MV-4-11 (cell line): Measurements from ENCODE around the gene TAF13.
A peak's percentile ranks its signal among the peaks of the same experiment; 100 is the strongest.
"Not testable (repeated sequence)": the region's sequence is repeated elsewhere in the genome, so short reads cannot be mapped to it uniquely, and the experiment has no call there.

Experiments
- DNase-seq: peaks from one replicate; lab custom pipeline; 2025; lab: John Stamatoyannopoulos, UW

TAF13 gene

DNA sequence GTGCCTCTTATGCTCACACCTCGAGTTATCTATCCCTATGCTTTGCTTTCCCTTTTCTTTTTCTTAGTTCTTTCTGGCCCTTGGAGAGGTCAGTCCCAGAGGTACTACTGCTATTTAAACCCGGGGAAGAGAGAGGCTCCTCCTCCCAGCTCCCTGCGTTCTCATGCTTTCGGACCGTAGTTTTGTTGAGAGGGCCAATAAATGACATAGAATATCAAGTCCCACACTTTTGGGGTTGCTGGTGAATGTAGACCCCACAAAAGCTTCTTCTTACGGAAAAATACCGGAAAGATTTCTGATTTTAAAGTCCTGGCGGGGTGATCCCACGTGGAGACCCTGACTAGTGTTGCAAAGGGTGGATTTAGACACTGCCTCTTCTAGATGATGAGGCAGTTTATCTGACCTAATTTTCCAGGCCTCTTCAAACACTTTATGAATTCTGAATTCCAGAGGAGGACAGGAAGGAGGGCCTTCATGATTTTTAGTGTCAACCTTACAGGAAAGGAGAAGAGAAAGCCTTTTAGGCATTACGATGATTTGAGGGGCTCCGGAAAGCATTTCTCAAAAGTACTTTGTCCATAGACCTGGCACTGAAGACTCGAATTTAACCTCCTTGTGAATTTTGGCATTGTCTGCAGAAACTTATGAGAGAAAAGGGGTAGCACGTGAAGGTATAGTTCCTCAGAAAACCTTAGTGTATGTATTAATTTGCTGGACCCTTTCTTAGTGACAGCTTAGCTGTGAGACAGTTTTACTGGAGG is 15.5 kb upstream of the TAF13 start:
- peak; percentile 43 for DNase-seq

- peak; percentile 92 for DNase-seq
Observed at GRCh38 chr1:109090196-109091077, 14.6 kb upstream of the TAF13 start, which contains the start of gene TMEM167B. Gene TMEM167B (plus strand): TSS chr1:109090764. CDS start chr1:109090873, 109 bp downstream.

- DNase-seq, result peak; percentile 34
Observed at GRCh38 chr1:109089242-109090015, 13.6 kb upstream of the TAF13 start.

DNA sequence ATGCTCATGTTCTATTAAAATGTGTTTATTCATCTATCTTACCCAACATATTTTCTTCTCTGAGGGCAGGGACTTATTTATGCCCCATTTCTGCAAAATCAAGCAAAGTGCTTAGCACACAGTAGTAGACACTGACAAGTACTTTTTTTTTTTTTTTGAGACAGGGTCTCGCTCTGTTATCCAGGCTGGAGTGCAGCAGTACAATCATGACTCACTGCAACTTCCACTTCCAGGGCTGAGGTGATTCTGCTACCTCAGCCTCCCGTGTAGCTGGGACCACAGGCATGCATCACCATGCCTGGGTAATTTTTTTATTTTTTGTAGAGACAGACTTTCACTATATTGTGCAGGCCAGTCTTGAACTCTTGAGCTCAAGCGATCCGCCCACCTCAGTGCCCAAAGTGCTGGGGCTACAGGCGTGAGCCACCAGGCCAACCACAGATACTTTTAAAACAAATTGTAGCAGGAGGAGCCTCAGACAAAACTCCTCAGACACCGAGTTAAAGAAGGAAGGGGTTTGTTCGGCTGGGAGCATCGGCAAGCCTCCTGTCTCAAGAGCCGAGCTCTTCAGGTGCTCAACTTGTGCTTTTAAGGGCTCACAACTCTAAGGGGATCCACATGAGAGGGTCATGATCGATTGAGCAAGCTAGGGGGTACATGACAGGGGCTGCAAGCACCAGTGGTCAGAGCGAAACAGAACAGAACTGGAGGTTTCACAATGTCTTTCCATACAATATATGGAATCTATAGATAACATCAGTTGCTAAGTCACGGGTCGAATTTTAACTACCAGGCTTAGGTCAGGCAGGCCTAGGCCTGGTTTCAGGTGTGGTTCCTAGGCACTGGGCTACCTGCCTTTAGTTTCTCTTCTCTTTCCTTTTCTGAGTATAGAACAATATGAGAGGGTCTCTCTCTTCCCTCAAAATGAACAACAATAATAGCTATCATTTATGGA is 9.0 kb upstream of the TAF13 start:
- DNase-seq, result peak; percentile 23

DNA sequence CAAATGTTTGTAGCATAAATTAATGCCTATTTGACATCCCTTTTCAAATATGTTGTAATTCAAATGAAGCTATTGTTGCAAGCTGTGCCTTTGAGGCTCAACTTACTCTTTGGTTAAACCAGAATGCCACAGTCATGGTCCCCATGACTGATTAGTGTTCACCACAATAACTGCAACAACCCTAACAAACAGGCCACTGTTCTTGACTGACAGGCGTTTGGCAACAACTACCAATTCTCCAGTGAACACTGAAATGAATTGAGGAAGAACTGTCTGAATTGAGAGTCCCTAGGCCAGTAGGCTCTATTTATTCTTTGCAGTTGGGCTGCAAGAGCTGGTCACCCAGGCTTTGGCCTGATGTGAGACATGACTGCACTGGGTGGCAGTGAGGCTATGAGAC is 8.1 kb upstream of the TAF13 start:
- peak; percentile 92 for DNase-seq

- no peak for DNase-seq
Observed at GRCh38 chr1:109083501-109083900, 7.7 kb upstream of the TAF13 start.

DNA sequence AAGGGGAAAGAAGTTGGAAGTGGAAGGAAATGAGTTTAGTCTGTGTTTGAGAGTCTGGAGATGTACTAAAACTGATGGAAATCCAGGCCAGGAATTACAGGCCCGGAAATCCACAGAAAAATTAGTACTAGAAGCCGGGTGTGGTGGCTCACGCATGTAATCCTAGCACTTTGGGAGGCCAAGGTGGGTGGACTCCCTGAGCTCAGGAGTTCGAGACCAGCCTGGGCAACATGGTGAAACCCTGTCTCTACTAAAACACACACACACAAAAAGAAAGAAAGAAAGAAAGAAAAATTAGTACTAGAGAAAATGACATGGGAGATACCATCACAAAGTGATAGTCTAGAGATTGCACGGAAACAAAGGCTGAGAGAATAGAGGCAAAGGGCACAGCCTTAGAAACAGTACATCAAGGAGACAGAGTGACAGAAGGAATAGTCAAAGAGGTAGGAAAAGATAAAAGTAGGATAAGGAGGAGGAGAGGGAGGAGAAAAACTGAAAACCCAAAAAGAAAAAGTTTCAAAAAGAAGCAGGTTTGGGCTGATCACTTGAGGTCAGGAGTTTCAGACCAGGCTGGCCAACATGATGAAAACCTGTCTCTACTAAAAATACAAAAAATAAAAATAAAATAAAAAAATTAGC is 4.8 kb upstream of the TAF13 start:
- no peak for DNase-seq

- no peak for DNase-seq
Observed at GRCh38 chr1:109079240-109079622, 3.4 kb upstream of the TAF13 start.

GRCh38 chr1:109078317-109078716 is 2.5 kb upstream of the TAF13 start:
- peak; percentile 41 for DNase-seq

- DNase-seq, result no peak
Observed at GRCh38 chr1:109069294-109069693, 6.5 kb downstream of the TAF13 start.

DNA sequence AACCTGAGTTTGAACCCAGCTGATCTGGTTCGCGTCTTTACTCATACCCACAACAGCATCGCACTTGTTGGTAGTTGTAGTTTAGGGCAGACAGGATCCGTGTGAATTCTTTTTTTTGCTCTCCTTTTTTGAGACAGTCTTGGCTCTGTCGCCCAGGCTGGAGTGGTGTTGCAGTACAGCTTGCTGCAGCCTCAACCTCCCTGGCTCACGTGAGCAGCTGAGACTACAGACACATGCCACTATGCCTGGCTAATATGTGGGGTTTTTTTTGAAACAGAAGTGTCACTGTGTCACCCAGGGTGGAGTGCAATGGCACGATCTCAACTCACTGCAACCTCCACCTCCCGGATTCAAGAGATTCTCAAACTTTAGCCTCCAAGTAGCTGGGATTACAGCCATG is 7.9 kb downstream of the TAF13 start:
- DNase-seq, result no peak

DNA sequence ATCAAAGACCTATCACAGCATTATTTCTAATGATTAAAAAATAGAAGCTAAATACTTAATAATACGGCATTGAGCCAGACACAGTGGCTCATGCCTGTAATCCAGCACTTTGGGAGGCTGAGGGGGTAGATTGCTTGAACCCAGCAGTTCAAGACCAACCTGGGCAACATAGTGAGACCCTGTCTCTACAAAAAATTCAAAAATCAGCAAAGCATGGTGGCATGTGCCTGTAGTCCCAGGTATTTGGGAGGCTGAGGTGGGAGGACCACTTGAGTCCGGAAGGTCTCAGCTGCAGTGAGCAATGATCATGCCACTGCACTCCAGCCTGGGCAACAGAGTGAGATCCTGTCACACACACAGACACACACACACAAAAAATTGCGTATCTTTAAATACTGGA is 10.7 kb downstream of the TAF13 start:
- no peak for DNase-seq

GRCh38 chr1:109061183-109061582 is 14.6 kb downstream of the TAF13 start:
- DNase-seq, result no peak

DNA sequence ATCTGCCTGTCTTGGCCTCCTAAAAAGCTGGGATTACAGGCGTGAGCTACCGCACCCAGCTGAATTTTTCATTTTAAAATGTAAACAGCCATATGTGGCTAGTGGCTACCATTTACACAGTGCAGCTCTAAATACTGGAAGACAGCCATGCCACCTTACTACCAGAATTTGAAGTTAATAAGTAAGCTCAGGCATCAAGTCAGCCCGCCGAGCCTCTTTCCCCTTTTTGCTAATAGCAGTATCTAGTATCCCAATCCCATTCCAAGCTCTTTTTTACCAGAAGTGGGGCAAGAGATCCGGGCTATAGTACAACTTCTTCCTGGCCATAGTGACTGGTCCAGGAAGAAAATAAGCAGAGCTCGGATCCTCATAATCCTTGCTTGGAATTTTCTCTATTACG is 15.1 kb downstream of the TAF13 start:
- DNase-seq, result no peak

GRCh38 chr1:109059026-109059425 is 16.8 kb downstream of the TAF13 start:
- no peak for DNase-seq

DNA sequence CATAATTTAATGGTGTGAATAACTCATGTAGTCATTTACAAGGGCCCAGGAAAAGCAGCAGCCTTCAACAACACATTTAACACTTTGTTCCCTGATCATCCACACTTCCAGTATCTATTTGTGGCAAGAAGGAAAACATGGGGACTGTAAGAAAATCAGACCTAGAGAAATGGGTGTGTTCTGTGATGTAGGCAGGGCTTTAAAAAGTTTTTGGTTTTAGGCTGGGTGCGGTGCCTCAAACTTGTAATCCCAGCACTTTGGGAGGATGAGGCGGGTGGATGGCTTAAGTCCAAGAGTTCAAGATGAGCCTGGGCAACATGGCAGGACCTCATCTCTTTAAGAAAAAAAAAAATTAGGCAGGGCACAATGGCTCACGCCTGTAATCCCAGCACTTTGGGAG is 19.7 kb downstream of the TAF13 start:
- no peak for DNase-seq

DNA sequence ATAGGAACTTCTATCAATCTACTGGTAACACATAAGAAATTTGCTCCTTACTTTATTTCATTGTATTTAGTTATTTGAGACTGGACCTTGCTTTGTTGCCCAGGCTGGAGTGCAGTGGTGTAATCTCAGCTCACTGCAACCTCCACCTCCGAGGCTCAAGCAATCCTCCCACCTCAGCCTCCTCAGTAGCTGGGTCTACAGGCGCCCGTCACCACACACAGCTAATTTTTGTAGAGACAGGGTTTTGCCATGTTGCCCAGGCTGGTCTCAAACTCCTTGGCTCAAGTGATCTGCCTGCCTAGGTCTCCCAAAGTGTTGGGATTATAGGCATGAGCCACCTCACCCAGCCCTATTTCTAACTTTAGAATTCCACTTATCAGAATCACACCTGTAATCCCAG is 23.7 kb downstream of the TAF13 start:
- not testable (repeated sequence) for DNase-seq

DNA sequence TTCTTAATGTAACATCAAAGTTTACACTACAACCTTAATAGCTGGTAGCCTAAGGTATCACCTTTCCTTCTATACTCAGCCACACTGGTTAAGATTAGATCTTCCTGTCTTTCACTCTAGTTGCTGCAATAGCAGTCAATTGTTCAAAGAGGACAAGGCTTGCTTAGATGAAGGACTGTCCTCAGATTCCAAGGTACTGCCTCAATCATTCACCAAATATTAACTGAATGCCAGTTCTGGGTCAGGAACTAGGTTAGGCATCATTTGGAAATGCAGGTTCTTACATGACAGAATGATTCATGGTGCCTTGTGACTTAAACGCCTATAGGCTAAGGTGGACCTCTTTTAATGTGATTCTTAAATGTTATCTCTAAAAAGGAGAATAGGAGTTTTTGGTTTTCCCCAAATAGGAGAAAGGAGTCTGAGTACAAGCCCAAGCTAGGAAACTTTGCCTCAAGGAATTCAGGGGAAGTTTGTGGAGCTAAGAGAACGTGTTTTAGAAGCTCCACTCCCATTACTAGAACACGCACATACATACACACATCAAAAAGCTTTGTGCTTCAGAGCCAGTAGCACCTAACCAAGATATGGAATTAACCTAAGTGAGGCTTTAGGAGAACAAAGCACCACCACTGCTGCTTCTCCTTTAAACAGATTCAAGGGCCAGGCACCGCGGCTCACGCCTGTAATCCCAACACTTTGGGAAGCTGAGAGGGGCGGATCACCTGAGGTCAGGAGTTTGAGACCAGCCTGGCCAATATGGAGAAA is 25.4 kb downstream of the TAF13 start:
- no peak for DNase-seq

DNA sequence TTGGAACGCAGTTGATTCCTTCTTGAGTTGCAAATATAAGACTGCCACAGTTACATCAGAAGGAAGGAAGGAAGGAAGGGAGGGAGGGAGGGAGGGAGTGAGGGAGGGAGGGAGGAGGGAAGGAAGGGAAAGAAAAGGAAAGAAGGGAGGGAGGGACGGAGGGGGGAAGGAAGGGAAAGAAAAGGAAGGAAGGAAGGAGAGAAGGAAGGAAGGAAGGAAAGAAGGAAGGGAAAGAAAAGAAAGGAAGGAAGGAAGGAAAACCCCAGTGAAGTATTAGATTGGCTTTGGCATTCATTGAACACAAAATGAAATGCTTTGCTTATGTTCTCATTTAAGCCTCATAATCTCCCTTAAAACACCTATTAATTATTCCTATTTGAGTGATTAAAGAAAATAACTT is 27.5 kb downstream of the TAF13 start:
- DNase-seq, result no peak

DNA sequence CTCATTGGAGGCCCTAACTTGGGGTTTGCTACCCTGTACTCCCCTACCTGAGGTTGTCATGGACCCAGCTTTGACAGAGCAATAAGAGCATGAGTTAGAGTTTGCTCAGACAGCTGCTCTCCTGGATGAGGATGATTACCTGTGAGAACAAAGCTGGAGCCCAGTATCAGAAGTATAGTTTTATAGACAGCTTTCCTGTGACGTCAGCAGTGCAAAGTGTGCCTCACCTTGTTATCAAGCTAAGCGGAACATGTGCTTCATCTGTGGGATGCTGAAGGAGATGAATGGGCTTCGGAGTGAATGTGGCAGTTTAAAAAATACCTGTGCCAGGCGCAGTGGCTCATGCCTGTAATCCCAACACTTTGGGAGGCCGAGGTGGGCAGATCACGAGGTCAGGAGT is 28.5 kb downstream of the TAF13 start:
- DNase-seq, result no peak
